PC-9 (cell line): ENCODE data around the gene KCNMB1. TPM values are rescaled to one million over a fixed set of nuclear protein-coding genes. Genes with fewer than 3 reads are reported as not detected.

Experiments used
- BruUV-seq: library from RNA; stranded (reverse); fragments of 400-500 nt; replicated peaks from 2 replicates; lab custom pipeline; 2021; lab: Mats Ljungman, UMichigan
- CTCF ChIA-PET: fragments of 300-600 bp; sonication (Branson Sonifier 250); formaldehyde crosslinking; loops from one replicate; lab custom pipeline; 2022; ENCODE audit warnings: antibody characterized with exemption; lab: Charles Lee
- POLR2A ChIA-PET: fragments of 300-600 bp; sonication (Branson Sonifier 250); formaldehyde crosslinking; loops from one replicate; lab custom pipeline; 2022; ENCODE audit warnings: antibody characterized with exemption; ENCODE audit not compliant: unreplicated experiment; lab: Charles Lee
- DNase-seq, 2 experiments: peaks; one replicate each; pipeline versions ENCODE4 v3.0.0 to v3.0.0-alpha.2; 2015 to 2022; ENCODE audit warnings: mixed read lengths in 1 of 2
- H2AFZ ChIP-seq: fragments of 200-600 bp; sonication (generic); 2 replicates; pipeline ENCODE4 v1.8.1; 2017; ENCODE audit warnings: antibody characterized with exemption
- H3F3A ChIP-seq: fragments of 200-600 bp; sonication (generic); 2 replicates; pipeline ENCODE4 v1.8.1; 2017; ENCODE audit warnings: antibody characterized with exemption, mild to moderate bottlenecking, low read depth; ENCODE audit not compliant: insufficient read depth
- H3K27ac ChIP-seq: fragments of 200-600 bp; sonication (generic); 2 replicates; pipeline ENCODE4 v1.6.1; 2016; ENCODE audit warnings: mixed run types
- H3K27me3 ChIP-seq: fragments of 200-600 bp; sonication (generic); 2 replicates; pipeline ENCODE4 v1.6.1; 2016; ENCODE audit warnings: low read depth, mixed run types; ENCODE audit not compliant: insufficient read depth
- H3K36me3 ChIP-seq: fragments of 200-600 bp; sonication (generic); 2 replicates; pipeline ENCODE4 v1.6.1; 2016; ENCODE audit warnings: low read depth, mixed run types
- H3K4me1 ChIP-seq: fragments of 200-600 bp; sonication (generic); replicated peaks from 2 replicates; pipeline ENCODE4 v1.6.1; 2016; ENCODE audit warnings: mixed run types; ENCODE audit not compliant: insufficient read depth
- H3K4me2 ChIP-seq: fragments of 200-600 bp; sonication (generic); 2 replicates; pipeline ENCODE4 v1.6.1; 2017; ENCODE audit warnings: mixed run types
- H3K4me3 ChIP-seq: fragments of 200-600 bp; sonication (generic); 2 replicates; pipeline ENCODE4 v1.6.1; 2016; ENCODE audit warnings: mixed run types
- H3K79me2 ChIP-seq: fragments of 200-600 bp; sonication (generic); 2 replicates; pipeline ENCODE4 v1.6.1; 2017; ENCODE audit warnings: low read depth, mixed run types
- H3K9me2 ChIP-seq: fragments of 200-600 bp; sonication (generic); 2 replicates; pipeline ENCODE4 v1.8.1; 2017; ENCODE audit warnings: mild to moderate bottlenecking; ENCODE audit not compliant: insufficient read depth
- H3K9me3 ChIP-seq: fragments of 200-600 bp; sonication (generic); 2 replicates; pipeline ENCODE4 v1.8.1; 2016; ENCODE audit warnings: low read depth; ENCODE audit not compliant: insufficient read depth
- H4K20me1 ChIP-seq: fragments of 200-600 bp; sonication (generic); 2 replicates; pipeline ENCODE4 v1.8.1; 2017; ENCODE audit not compliant: insufficient read depth
- EZH2 ChIP-seq: fragments of 200-600 bp; sonication (generic); IDR thresholded peaks from 2 replicates; pipeline ENCODE4 v1.8.0; 2017; ENCODE audit warnings: antibody characterized with exemption, low read depth
- intact Hi-C: fragments of 100-400 bp; cut with micrococcal nuclease; formaldehyde crosslinking; loops from one replicate; pipeline ENCODE4 v1.10.0; 2022; ENCODE audit not compliant: unreplicated experiment
- total RNA-seq: library from RNA; stranded (reverse); gene quantifications from 2 replicates; pipeline ENCODE4 v1.2.3, GENCODE V29; 2021
- TF ChIP-seq, protein P1 (sequence below): fragments of 200-600 bp; sonication (generic); conservative IDR thresholded peaks from 2 replicates; pipeline ENCODE4 v1.6.1; 2017; ENCODE audit warnings: mixed run types, antibody characterized with exemption, mild to moderate bottlenecking, moderate library complexity

KCNMB1 gene
- total RNA-seq, 1 experiment from 2014 or later, result not detected

DNA sequence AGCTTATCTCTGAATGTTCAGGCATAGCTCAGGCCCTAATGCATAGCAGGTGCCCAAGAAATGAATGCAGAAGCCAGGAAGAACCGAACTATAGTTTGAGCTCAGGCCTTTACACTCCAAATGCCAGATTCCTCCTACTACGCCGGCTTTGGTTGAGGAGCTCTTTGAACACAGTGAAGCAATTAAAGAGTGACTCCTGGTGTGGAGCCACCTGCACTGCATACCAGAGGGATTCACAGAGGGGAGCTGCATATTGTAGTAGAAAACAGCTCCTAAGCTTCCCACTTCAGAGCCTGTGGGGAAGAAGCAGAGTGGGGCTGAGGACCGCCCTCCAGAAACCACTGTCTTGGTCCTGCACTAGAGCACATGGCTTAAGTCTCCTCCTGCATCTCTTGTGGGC is 14.5 kb upstream of the KCNMB1 start:
- H2AFZ ChIP-seq, result no peak overlapping the region
- H3K4me1 ChIP-seq, result no peaks in the 10 kb centered on the region
- no peak for DNase-seq
- no peak for TF ChIP-seq EZH2
- TF ChIP-seq, protein P1, sequence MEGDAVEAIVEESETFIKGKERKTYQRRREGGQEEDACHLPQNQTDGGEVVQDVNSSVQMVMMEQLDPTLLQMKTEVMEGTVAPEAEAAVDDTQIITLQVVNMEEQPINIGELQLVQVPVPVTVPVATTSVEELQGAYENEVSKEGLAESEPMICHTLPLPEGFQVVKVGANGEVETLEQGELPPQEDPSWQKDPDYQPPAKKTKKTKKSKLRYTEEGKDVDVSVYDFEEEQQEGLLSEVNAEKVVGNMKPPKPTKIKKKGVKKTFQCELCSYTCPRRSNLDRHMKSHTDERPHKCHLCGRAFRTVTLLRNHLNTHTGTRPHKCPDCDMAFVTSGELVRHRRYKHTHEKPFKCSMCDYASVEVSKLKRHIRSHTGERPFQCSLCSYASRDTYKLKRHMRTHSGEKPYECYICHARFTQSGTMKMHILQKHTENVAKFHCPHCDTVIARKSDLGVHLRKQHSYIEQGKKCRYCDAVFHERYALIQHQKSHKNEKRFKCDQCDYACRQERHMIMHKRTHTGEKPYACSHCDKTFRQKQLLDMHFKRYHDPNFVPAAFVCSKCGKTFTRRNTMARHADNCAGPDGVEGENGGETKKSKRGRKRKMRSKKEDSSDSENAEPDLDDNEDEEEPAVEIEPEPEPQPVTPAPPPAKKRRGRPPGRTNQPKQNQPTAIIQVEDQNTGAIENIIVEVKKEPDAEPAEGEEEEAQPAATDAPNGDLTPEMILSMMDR, result peak; percentile 35; the same call in 1 of the 2 replicates
- H3K27me3 ChIP-seq, result no peaks in the 10 kb centered on the region; the same call in 1 of the 2 replicates
- H3K27ac ChIP-seq, result no peak overlapping the region
- no peaks in the 10 kb centered on the region for H3K9me2 ChIP-seq
- no peak overlapping the region for H3K4me2 ChIP-seq
- intact Hi-C loops, result no loop called here
- no peaks in the 10 kb centered on the region for H3F3A ChIP-seq
- no peaks in the 10 kb centered on the region for H3K79me2 ChIP-seq
- POLR2A ChIA-PET, result no interaction called here
- no peak overlapping the region for H3K4me3 ChIP-seq
- CTCF ChIA-PET, result no interaction called here
- H4K20me1 ChIP-seq, result no peaks in the 10 kb centered on the region
- H3K9me3 ChIP-seq, result no peaks in the 10 kb centered on the region
- no peaks in the 10 kb centered on the region for H3K36me3 ChIP-seq
- no TSS peak for BruUV-seq

DNA sequence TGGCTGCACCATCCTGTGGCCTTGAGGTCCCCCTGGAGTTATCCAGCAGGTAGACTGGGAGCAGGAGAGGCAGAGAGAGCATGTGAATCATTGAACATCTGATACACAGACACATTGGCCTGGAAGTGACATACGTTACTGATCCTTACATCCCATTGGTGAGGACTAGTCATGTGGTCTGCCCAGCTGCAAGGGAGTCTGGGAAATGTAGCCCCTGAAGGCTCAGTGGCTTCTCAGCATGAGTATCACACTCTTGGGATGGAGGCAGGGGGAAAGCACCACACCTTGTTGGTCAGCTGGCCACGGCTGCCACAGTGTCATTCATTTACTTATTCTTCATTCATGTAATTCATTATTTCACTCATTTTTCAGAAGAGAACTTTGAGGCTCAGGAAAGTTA is 13.3 kb upstream of the KCNMB1 start:
- no peak for DNase-seq

GRCh38 chr5:170397059-170397458 is 7.9 kb upstream of the KCNMB1 start:
- Histone ChIP-seq H3K79me2 (no peaks in the 10 kb centered on the region), H3F3A (no peaks in the 10 kb centered on the region), H3K9me3 (no peaks in the 10 kb centered on the region), H3K4me3 (no peak overlapping the region), H3K27me3 (peaks cover 31% of the 10 kb centered on the region), H2AFZ (no peak overlapping the region), H4K20me1 (no peaks in the 10 kb centered on the region), H3K4me2 (no peak overlapping the region), H3K36me3 (no peaks in the 10 kb centered on the region), H3K27ac (no peak overlapping the region), H3K4me1 (no peaks in the 10 kb centered on the region), H3K9me2 (no peaks in the 10 kb centered on the region)
- intact Hi-C loops, result no loop called here
- BruUV-seq, result no TSS peak
- ChIA-PET POLR2A (no interaction called here), CTCF (no interaction called here)
- DNase-seq, result no peak
- TF ChIP-seq, protein P1, result no peak
- no peak for TF ChIP-seq EZH2

More for the DNA sequence above, 13.3 kb upstream of the KCNMB1 start:
- Histone ChIP-seq H3K4me1 (no peaks in the 10 kb centered on the region), H4K20me1 (no peaks in the 10 kb centered on the region), H3K9me3 (no peaks in the 10 kb centered on the region), H3K27me3 (peaks cover 2% of the 10 kb centered on the region; the same call in 1 of the 2 replicates), H2AFZ (no peak overlapping the region), H3K4me3 (no peak overlapping the region), H3K9me2 (no peaks in the 10 kb centered on the region), H3K79me2 (no peaks in the 10 kb centered on the region), H3K36me3 (no peaks in the 10 kb centered on the region), H3K27ac (no peak overlapping the region), H3K4me2 (no peak overlapping the region), H3F3A (no peaks in the 10 kb centered on the region)
- ChIA-PET CTCF (no interaction called here), POLR2A (no interaction called here)
- intact Hi-C loops, result no loop called here
- no TSS peak for BruUV-seq
- TF ChIP-seq, protein P1, result no peak
